GM12801 (cell line): ENCODE results near the gene NHSL2.

Source experiments
- TF ChIP-seq, protein P1 (sequence below): IDR thresholded peaks from one replicate; pipeline ENCODE4 v1.5.1; 2011; ENCODE audit warnings: control low read depth; ENCODE audit not compliant: insufficient read length; ENCODE audit errors: extremely low read depth

NHSL2 gene

DNA sequence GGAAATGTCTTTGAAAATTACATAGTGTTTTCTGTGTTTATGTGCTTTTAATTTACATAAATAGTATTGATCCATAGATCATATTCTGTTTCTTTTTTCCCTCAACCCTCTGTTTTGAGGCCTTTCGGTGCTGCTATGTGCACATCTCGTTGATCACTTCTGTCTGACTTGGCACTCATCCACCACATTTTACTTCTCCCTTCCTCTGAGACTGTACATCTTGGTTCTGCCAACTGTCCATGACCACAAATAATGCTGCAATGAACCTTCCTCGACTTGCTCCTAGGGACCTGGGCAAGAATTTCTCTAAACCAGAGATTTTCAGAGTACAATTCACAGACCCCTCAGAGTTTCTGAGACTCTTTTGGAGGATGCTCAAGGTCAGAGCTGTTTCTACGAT lies 146.7 kb downstream of the NHSL2 start:
- TF ChIP-seq, protein P1, sequence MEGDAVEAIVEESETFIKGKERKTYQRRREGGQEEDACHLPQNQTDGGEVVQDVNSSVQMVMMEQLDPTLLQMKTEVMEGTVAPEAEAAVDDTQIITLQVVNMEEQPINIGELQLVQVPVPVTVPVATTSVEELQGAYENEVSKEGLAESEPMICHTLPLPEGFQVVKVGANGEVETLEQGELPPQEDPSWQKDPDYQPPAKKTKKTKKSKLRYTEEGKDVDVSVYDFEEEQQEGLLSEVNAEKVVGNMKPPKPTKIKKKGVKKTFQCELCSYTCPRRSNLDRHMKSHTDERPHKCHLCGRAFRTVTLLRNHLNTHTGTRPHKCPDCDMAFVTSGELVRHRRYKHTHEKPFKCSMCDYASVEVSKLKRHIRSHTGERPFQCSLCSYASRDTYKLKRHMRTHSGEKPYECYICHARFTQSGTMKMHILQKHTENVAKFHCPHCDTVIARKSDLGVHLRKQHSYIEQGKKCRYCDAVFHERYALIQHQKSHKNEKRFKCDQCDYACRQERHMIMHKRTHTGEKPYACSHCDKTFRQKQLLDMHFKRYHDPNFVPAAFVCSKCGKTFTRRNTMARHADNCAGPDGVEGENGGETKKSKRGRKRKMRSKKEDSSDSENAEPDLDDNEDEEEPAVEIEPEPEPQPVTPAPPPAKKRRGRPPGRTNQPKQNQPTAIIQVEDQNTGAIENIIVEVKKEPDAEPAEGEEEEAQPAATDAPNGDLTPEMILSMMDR, result no peak

DNA sequence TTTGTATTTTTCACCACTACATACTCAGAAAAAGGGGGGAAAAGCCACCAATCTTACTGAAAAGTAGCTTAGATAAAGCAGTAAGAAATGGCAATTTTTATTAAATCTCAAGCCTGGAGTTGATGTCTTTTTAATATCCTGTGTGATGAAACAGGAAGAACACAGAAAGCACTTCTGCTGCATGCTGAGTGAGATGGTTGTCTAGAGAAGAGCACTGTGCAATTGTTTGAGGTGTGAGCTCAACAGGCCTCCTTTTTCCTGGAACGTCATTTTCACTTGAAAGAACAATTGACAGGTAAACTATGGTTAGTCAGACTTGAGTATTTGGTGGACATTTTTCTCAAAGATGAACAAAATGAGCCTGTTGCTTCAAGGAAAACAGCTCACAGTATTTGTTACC lies 147.2 kb downstream of the NHSL2 start:
- TF ChIP-seq, protein P1, result no peak

DNA sequence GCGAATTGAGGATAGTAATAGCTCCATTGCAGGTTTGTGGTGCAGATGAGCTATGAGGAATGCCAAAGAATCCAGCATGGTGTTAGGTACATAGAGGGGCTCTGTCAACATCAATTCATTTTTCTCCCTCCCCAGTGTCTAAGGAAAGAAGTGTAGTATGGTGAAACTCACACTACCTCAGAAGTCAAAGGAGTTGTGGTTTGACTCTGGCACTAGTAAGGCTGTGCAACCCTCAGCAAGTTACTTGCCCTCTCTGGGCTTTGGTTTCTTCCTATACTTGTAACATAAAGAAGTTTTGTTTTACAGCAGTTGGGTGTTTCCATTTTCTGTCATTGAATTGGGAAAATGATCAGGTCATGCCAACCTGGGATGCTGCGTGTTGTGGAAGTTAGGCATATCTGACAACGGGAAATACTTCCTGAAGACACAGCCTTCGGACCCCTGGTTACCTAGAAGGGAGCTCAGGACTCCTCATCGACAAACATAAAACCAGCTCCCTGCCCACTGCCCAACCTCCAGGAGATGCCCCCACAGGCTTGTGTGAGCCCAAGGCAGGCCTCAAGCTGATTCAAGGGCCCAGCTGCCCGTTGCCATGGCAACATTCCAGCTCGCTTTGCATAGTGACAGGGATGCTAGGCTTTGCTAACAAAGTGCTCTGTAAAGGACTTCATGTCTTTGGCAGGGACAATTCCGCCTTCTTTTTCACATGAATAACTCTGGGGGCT lies 149.7 kb downstream of the NHSL2 start:
- TF ChIP-seq, protein P1, result no peak

DNA sequence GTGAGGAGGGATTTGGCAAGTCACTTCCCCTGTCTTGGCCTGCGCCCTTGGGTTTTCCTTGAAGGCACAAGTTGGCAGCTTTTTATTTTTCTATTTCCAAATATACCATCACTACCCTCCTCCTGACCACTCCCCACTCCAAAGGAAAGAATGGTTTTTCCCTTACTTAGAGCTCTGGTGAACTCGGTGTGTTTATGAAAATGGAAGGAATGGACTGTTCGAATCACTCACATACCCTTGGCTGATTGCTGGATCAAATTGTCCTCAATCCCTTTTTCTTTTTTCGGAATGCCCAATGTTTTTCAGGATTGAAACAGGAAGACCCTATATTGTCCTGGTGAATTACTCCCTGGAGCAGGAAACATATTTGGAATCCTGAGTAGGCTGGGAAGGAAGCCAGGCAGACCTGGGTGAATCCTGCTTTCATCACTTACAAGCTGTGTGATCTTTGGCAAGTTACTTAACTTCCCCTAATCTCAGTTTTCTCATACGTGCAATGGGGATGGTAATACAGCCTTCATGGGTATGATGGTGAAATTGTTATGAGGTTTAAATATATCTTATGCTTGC lies 150.4 kb downstream of the NHSL2 start:
- TF ChIP-seq, protein P1, result no peak

DNA sequence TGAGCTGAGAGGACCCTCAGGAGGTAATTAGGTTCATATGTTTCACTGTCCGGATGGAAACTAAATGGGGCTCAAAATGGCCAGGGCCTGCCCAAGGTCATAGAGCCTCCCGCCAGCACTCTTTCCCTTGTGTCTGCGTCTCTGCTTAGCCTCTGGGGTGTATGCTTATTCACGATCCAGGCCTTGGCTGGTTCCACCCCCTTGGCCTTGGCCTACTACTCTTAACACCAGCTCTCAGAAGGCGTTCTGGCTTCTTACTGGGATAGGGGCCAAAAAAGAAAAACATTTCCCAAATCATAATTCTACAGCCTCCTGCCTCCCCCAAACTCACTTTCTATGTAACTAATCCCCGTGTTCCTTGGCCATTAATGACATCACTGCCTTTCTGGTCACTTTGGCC lies 152.3 kb downstream of the NHSL2 start:
- TF ChIP-seq, protein P1, result no peak

DNA sequence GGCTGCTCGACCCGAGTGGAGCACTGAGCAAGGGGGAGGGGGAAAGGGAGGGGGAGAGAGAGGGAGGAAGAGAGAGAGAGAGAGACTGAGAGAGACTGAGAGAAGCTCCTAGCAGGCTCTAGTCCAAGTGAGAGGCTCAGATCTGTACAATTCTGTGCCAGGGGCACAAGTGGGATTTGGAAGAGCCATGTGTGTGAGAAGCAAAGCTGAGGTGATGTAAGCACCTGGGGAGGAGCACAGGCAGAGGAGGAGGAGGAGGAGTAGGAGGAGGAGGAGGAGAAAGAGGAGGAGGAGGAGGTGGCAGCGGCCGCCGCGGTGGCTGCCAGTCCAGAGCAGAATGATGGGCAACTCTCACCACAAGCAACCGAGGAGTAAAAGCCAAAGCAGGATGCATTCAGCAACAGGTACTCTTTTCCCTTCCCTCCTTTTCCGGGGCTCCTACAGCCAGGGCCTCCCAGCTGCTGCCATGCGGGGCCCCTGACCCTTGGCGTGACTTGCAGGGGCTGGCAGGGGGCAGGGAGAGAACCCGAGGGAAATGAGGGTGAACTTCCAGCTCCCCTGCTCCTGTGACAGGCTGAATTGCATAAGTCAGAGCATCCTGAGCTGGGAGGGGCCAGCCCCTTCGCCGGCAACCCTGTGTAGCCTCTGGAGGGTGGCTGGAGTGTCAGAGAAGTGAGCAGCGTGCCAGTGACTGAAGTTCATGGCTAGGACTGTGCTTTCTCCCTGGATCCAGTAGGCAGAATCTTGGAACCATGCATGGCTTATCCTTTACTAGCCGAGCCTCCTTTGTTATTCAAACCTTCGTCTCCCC lies 158.9 kb downstream of the NHSL2 start:
- TF ChIP-seq, protein P1, result no peak

DNA sequence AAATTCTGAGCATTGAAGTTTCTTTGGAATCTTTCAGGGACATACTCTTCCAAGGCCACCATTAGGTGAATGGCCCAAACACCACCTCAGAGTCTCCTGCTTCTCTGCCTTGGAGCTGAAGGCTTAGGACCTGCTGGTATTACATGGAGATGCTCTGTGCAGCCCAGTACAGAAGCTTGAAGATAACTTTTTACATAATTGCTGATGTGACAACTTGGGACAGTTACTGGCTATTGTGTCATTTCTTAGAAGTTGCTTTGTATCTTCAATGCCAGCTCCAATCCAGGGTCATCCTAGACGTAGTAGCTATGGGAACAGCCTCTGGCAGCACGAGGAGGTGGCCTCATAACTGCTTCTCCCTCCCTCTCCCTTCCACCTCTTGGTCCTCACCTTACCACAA lies 160.6 kb downstream of the NHSL2 start:
- TF ChIP-seq, protein P1, result no peak
